Keratinocyte (primary cell): ENCODE results near the gene CNGA4. TPM values are rescaled to one million over a fixed set of nuclear protein-coding genes. Genes with fewer than 3 reads are reported as not detected.

Experiments used
- DNase-seq: peaks from one replicate; pipeline ENCODE4 v3.0.0-alpha.2; 2011; ENCODE audit warnings: low read depth, missing footprints, low spot score
- FAIRE-seq: peaks from 2 replicates; lab custom pipeline; 2011; peaks lifted over from hg19 to GRCh38; lab: Jason Lieb, UNC
- H2AFZ ChIP-seq: 2 replicates; pipeline ENCODE4 v1.6.0; 2012; ENCODE audit warnings: low read length, control low read depth, inconsistent platforms; ENCODE audit not compliant: control insufficient read depth
- H3K27ac ChIP-seq: 2 replicates; pipeline ENCODE4 v1.5.1; 2011; ENCODE audit warnings: low read length; ENCODE audit not compliant: control insufficient read depth, insufficient read depth
- H3K27me3 ChIP-seq: 3 replicates; pipeline ENCODE4 v1.6.0; 2011; ENCODE audit warnings: low read length; ENCODE audit not compliant: control insufficient read depth, insufficient read depth; ENCODE audit errors: extremely low read depth
- H3K36me3 ChIP-seq, 2 experiments: 2 replicates in 1 of 2; 3 replicates in 1 of 2; pipeline ENCODE4 v1.5.1; 2011; ENCODE audit warnings: low read length in 2 of 2, mild to moderate bottlenecking in 1 of 2; ENCODE audit not compliant: control insufficient read depth in 2 of 2, insufficient read depth in 2 of 2; ENCODE audit errors: extremely low read depth in 1 of 2
- H3K4me1 ChIP-seq: 3 replicates; pipeline ENCODE4 v1.5.1; 2011; ENCODE audit warnings: low read length; ENCODE audit not compliant: control insufficient read depth, insufficient read depth; ENCODE audit errors: extremely low read depth
- H3K4me2 ChIP-seq: 3 replicates; pipeline ENCODE4 v1.6.0; 2011; ENCODE audit warnings: low read depth, low read length; ENCODE audit not compliant: control insufficient read depth, insufficient read depth; ENCODE audit errors: extremely low read depth
- H3K4me3 ChIP-seq, 3 experiments: fragments of 200-600 bp in 1 of 3; sonication (generic) in 1 of 3; 2 replicates in 2 of 3; 3 replicates in 1 of 3; pipeline ENCODE4 v1.5.1; 2011 to 2016; ENCODE audit warnings: low read length in 3 of 3, mild to moderate bottlenecking in 3 of 3, control low read depth in 2 of 3, inconsistent platforms in 1 of 3, low read depth in 1 of 3, mixed read lengths in 1 of 3, mixed run types in 1 of 3, moderate library complexity in 1 of 3; ENCODE audit not compliant: control insufficient read depth in 2 of 3, insufficient read depth in 2 of 3; ENCODE audit errors: extremely low read depth in 1 of 3
- H3K79me2 ChIP-seq: 2 replicates; pipeline ENCODE4 v1.6.0; 2012; ENCODE audit warnings: low read length; ENCODE audit not compliant: control insufficient read depth, insufficient read depth
- H3K9ac ChIP-seq: 3 replicates; pipeline ENCODE4 v1.6.0; 2011; ENCODE audit warnings: low read length; ENCODE audit not compliant: control insufficient read depth, insufficient read depth; ENCODE audit errors: extremely low read depth
- H3K9me1 ChIP-seq: 3 replicates; pipeline ENCODE4 v1.6.0; 2011; ENCODE audit warnings: low read length; ENCODE audit not compliant: control insufficient read depth, insufficient read depth; ENCODE audit errors: extremely low read depth
- H3K9me3 ChIP-seq: 2 replicates; pipeline ENCODE4 v1.5.1; 2012; ENCODE audit warnings: low read depth, low read length; ENCODE audit not compliant: control insufficient read depth
- H4K20me1 ChIP-seq: 3 replicates; pipeline ENCODE4 v1.6.0; 2011; ENCODE audit warnings: low read length; ENCODE audit not compliant: control insufficient read depth, insufficient read depth; ENCODE audit errors: extremely low read depth
- EZH2 ChIP-seq: IDR thresholded peaks from one replicate; pipeline ENCODE4 v1.6.1; 2012; ENCODE audit warnings: inconsistent platforms, mild to moderate bottlenecking, low read length, moderate library complexity
- dilution Hi-C: fragments of 300-500 bp; cut with MboI; formaldehyde crosslinking; loops from one replicate; pipeline ENCODE4 v1.7.0; 2020; ENCODE audit warnings: low sequenced_read_pairs; ENCODE audit not compliant: extremely low pct_ligation_motif_present
- polyA minus RNA-seq, 3 experiments: library from RNA; depleted of rRNA, polyadenylated mRNA; stranded (reverse); fragments of >200 nt; gene quantifications; 1 replicate in 1 of 3; 2 replicates in 1 of 3; 3 replicates in 1 of 3; pipeline ENCODE4 v1.2.3, GENCODE V29; 2011
- polyA plus RNA-seq, 5 experiments: library from polyadenylated mRNA; depleted of rRNA in 3 of 5; stranded (reverse) in 3 of 5; stranded (forward) in 1 of 5; unstranded in 1 of 5; fragments of >200 nt; gene quantifications; 1 replicate in 1 of 5; 2 replicates in 3 of 5; 3 replicates in 1 of 5; pipeline versions ENCODE4 v1.2.1 to v1.2.3, GENCODE V29; 2011 to 2012; ENCODE audit warnings: missing spikeins in 2 of 5, low read depth in 1 of 5, low replicate concordance in 1 of 5
- TF ChIP-seq, protein P1 (sequence below), 3 experiments: IDR thresholded peaks in 1 of 3; conservative IDR thresholded peaks in 1 of 3; optimal IDR thresholded peaks in 1 of 3; 2 replicates in 2 of 3; 3 replicates in 1 of 3; pipeline versions ENCODE3 to v1.5.1; 2011; ENCODE audit warnings: low read length in 3 of 3, mild to moderate bottlenecking in 3 of 3, moderate library complexity in 2 of 3, control low read depth in 1 of 3, inconsistent platforms in 1 of 3; ENCODE audit not compliant: insufficient read depth in 2 of 3; ENCODE audit errors: extremely low read depth in 1 of 3

CNGA4 gene
- polyA plus RNA-seq (0.09 to 0.18 TPM in 2 of 3 replicates, not detected in the other), polyA minus RNA-seq (0.10 to 0.20 TPM in 2 of 3 replicates, not detected in the other)
- not detected for polyA plus RNA-seq (2011; ENCODE audit: low read depth)
- polyA plus RNA-seq (2011; cell fraction: cytosol; rRNA removed) = 0.06 TPM in 2 replicates
- polyA plus RNA-seq (2011; cell fraction: nucleus; rRNA removed) = 0.32 and 0.48 TPM in 2 replicates
- not detected in 2 replicates for polyA plus RNA-seq (2012; ENCODE audit: low replicate concordance)
- polyA minus RNA-seq (2011; cell fraction: cytosol; rRNA and poly(A)+ RNA removed) = not detected
- polyA minus RNA-seq (2011; cell fraction: nucleus; rRNA and poly(A)+ RNA removed) = 0.42 TPM in 1 of 2 replicates, not detected in the other

DNA sequence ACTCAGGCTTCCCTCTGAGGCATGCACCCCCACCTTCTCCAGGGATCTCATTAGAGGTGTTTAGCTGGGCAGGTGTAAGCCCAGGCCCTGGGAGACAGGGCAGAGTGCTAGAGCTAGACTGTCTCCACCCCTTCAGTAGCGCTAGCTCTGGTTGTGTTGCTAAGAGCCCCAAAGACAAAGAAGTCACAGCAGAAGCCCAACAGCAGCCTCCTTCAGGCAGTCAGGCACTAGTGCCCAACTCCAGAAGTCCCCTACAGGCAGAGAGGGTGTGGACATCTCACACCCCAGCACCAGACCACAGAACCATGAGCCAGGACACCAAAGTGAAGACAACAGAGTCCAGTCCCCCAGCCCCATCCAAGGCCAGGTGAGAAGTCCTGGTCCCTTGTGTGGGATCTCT lies at the start of gene CNGA4:
TSS of gene CNGA4 (plus strand) at position 188 of the 400 bp plus-strand sequence. CDS start at position 306, 118 bp downstream.
- no peak within 1 kb of the TSS for H3K9ac ChIP-seq
- no peaks in the 10 kb centered on the region for H3K4me1 ChIP-seq
- H3K36me3 ChIP-seq = no peaks in the 10 kb centered on the region
- no peak within 1 kb of the TSS for H3K27ac ChIP-seq
- no peaks in the 10 kb centered on the region for H3K9me3 ChIP-seq
- dilution Hi-C loops = no loop called here
- no peaks in the 10 kb centered on the region for H3K9me1 ChIP-seq
- no peak for TF ChIP-seq EZH2
- TF ChIP-seq, protein P1, sequence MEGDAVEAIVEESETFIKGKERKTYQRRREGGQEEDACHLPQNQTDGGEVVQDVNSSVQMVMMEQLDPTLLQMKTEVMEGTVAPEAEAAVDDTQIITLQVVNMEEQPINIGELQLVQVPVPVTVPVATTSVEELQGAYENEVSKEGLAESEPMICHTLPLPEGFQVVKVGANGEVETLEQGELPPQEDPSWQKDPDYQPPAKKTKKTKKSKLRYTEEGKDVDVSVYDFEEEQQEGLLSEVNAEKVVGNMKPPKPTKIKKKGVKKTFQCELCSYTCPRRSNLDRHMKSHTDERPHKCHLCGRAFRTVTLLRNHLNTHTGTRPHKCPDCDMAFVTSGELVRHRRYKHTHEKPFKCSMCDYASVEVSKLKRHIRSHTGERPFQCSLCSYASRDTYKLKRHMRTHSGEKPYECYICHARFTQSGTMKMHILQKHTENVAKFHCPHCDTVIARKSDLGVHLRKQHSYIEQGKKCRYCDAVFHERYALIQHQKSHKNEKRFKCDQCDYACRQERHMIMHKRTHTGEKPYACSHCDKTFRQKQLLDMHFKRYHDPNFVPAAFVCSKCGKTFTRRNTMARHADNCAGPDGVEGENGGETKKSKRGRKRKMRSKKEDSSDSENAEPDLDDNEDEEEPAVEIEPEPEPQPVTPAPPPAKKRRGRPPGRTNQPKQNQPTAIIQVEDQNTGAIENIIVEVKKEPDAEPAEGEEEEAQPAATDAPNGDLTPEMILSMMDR (optimal IDR thresholded peaks at IDR 0.05 in 1 of 3, IDR thresholded peaks at IDR 0.05 in 1 of 3, conservative IDR thresholded peaks at IDR 0.05 in 1 of 3; ENCODE audit: extremely low read depth in 1 of 3, insufficient read depth in 2 of 3, low read length in 3 of 3) = no peak
- no peak within 1 kb of the TSS for H2AFZ ChIP-seq
- no peaks in the 10 kb centered on the region for H4K20me1 ChIP-seq
- FAIRE-seq = no peak
- peaks cover 5% of the 10 kb centered on the region for H3K79me2 ChIP-seq
- no peak for DNase-seq
- H3K27me3 ChIP-seq = no peaks in the 10 kb centered on the region
- no peak within 1 kb of the TSS for H3K4me2 ChIP-seq
- H3K4me3 ChIP-seq = no peak within 1 kb of the TSS

GRCh38 chr11:6191742-6192141 lies 47.1 kb upstream of the CNGA4 start:
- no peak overlapping the region for H3K9ac ChIP-seq
- no peaks in the 10 kb centered on the region for H3K36me3 ChIP-seq
- no peaks in the 10 kb centered on the region for H3K79me2 ChIP-seq
- H2AFZ ChIP-seq = no peak overlapping the region
- H3K27me3 ChIP-seq = no peaks in the 10 kb centered on the region
- no peak for TF ChIP-seq EZH2
- TF ChIP-seq, protein P1 (optimal IDR thresholded peaks at IDR 0.05 in 1 of 3, IDR thresholded peaks at IDR 0.05 in 1 of 3, conservative IDR thresholded peaks at IDR 0.05 in 1 of 3; ENCODE audit: extremely low read depth in 1 of 3, insufficient read depth in 2 of 3, low read length in 3 of 3) = no peak
- H3K4me2 ChIP-seq = no peak overlapping the region
- DNase-seq (no peak), FAIRE-seq (no peak)
- H3K9me1 ChIP-seq = no peaks in the 10 kb centered on the region
- H3K9me3 ChIP-seq = no peaks in the 10 kb centered on the region
- H3K27ac ChIP-seq = no peak overlapping the region
- no peaks in the 10 kb centered on the region for H3K4me1 ChIP-seq
- no peaks in the 10 kb centered on the region for H4K20me1 ChIP-seq
- dilution Hi-C loops = no loop called here
- no peak overlapping the region for H3K4me3 ChIP-seq
